Endothelial cell of umbilical vein (primary cell): ENCODE data around the gene RGL3.
"Not testable (repeated sequence)": the region's sequence is repeated elsewhere in the genome, so short reads cannot be mapped to it uniquely, and the experiment has no call there.

Source experiments
- JUN ChIP-seq: IDR thresholded peaks from 2 replicates; pipeline ENCODE4 v1.6.1; 2011; ENCODE audit warnings: borderline replicate concordance, low read depth; ENCODE audit not compliant: insufficient read length, insufficient read depth
- TF ChIP-seq, protein P1 (sequence below), 2 donors: IDR thresholded peaks; 1 replicate in 1 of 2; 2 replicates in 1 of 2; pipeline ENCODE4 v1.5.1; 2011; ENCODE audit warnings: low read length in 2 of 2, mild to moderate bottlenecking in 2 of 2, moderate library complexity in 2 of 2, control low read depth in 1 of 2, inconsistent platforms in 1 of 2, low read depth in 1 of 2; ENCODE audit not compliant: insufficient read depth in 1 of 2; ENCODE audit errors: extremely low read depth in 1 of 2

GRCh38 chr19:11468266-11468845, 49.2 kb upstream of the RGL3 start:
- not testable (repeated sequence) for TF ChIP-seq JUN
- TF ChIP-seq, protein P1, sequence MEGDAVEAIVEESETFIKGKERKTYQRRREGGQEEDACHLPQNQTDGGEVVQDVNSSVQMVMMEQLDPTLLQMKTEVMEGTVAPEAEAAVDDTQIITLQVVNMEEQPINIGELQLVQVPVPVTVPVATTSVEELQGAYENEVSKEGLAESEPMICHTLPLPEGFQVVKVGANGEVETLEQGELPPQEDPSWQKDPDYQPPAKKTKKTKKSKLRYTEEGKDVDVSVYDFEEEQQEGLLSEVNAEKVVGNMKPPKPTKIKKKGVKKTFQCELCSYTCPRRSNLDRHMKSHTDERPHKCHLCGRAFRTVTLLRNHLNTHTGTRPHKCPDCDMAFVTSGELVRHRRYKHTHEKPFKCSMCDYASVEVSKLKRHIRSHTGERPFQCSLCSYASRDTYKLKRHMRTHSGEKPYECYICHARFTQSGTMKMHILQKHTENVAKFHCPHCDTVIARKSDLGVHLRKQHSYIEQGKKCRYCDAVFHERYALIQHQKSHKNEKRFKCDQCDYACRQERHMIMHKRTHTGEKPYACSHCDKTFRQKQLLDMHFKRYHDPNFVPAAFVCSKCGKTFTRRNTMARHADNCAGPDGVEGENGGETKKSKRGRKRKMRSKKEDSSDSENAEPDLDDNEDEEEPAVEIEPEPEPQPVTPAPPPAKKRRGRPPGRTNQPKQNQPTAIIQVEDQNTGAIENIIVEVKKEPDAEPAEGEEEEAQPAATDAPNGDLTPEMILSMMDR (IDR thresholded peaks at IDR 0.05; ENCODE audit: extremely low read depth in 1 of 2, insufficient read depth in 1 of 2, low read depth in 1 of 2, low read length in 2 of 2), result not testable (repeated sequence)
